Measurements from ENCODE around the gene OVOL2. TPM values are rescaled to one million over a fixed set of nuclear protein-coding genes. Genes with fewer than 3 reads are reported as not detected.

The OVOL2 gene
- total and polyA plus RNA-seq, 10 of the 15 experiments (the other 5 are each of a cell fraction or from before 2014, with no cell fraction given), result not detected

DNA sequence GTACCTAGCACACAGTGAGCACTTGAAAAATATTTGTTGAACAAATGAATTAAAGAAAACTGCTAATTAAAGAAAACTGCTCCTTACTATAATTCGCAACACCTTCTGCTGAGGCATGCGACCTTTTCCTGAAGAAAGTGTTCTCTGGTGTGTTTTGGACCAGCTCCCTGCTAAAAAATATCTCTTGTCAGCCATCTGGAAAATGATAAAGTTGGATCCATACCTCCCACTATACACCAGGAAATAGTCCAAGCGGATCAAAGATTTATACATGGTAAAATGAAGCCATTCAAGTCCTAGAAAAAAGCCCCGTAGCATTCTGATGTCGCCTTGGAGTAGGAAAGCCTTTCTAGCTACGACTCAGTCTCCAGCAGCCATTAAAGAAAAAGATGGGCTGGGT is 43.3 kb downstream of the OVOL2 start:
- ChIA-PET CTCF (no interaction called here), POLR2A (no interaction called here), RAD21 (ENCODE audit: unreplicated experiment) (interaction anchor here (0.7 kb wide), 1 partner anchor 283 kb away, joined by 3 read pairs; no protein-coding TSS in a partner anchor), SMC1A (ENCODE audit: uncharacterized antibody, unreplicated experiment) (no interaction called here)
- Histone ChIP-seq H3K9ac (ENCODE audit: control insufficient read depth, insufficient read depth, low read length) (no peak overlapping the region), H3K9me3 (replicated peaks; ENCODE audit: control insufficient read depth, insufficient read depth, low read length) (no peaks in the 10 kb centered on the region), H3K27ac (ENCODE audit: control insufficient read depth, insufficient read depth) (no peak overlapping the region), H3K4me3 (no peak overlapping the region), H3K4me1 (ENCODE audit: control insufficient read depth, insufficient read depth, low read length) (no peaks in the 10 kb centered on the region), H4K20me1 (ENCODE audit: control insufficient read depth, insufficient read depth) (no peaks in the 10 kb centered on the region), H3K27me3 (replicated peaks in 1 of 2; ENCODE audit: control insufficient read depth in 2 of 2, insufficient read depth in 2 of 2, low read length in 1 of 2) (no peaks in the 10 kb centered on the region), H2AFZ (ENCODE audit: control insufficient read depth, low read depth, low read length) (no peak overlapping the region), H3K4me2 (ENCODE audit: control insufficient read depth, insufficient read depth) (no peak overlapping the region), H3K79me2 (ENCODE audit: control insufficient read depth, insufficient read depth, low read length) (no peaks in the 10 kb centered on the region), H3K36me3 (ENCODE audit: control insufficient read depth in 2 of 2, insufficient read depth in 2 of 2, low read length in 1 of 2) (no peaks in the 10 kb centered on the region)
- intact Hi-C loops (cut with micrococcal nuclease; ENCODE audit: unreplicated experiment) (no loop called here), in situ Hi-C loops (cut with MboI) (no loop called here)
- no peak for DNase-seq (ENCODE audit: low read depth, low spot score)
- no peak for ATAC-seq
- WGBS (ENCODE audit: insufficient coverage, insufficient replicate concordance, low lambda C conversion rate, missing lambda C conversion rate), result 74% methylated on average over 6 of the region's 6 CpGs
- BruUV-seq (replicated peaks), result no TSS peak
- FAIRE-seq, result no peak
- TF ChIP-seq CREB1 (IDR thresholded peaks at IDR 0.05; ENCODE audit: low read depth) (no peak), RUNX3 (IDR thresholded peaks at IDR 0.05; ENCODE audit: low read length) (no peak)

DNA sequence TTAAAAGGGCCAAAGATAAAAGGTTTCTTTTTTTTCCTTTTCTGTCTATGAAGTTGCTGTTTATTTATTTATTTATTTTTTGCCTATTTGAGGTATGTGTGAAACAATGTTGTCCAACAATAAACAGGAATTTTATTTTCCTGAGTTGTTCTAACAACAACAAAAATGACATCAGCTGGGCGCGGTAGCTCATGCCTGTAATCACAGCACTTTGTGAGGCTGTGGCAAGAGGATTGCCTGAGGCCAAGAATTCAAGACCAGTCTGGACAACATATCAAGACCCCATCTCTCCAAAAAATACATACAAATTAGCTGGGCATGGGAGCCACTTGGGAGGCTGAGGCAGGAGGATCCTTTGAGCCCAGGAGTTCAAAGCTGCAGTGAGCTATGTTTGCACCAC is 44.8 kb downstream of the OVOL2 start:
- Histone ChIP-seq H4K20me1 (ENCODE audit: control insufficient read depth, insufficient read depth) (no peaks in the 10 kb centered on the region), H3K9me3 (replicated peaks; ENCODE audit: control insufficient read depth, insufficient read depth, low read length) (no peaks in the 10 kb centered on the region), H2AFZ (ENCODE audit: control insufficient read depth, low read depth, low read length) (no peak overlapping the region), H3K4me1 (ENCODE audit: control insufficient read depth, insufficient read depth, low read length) (no peaks in the 10 kb centered on the region), H3K4me2 (ENCODE audit: control insufficient read depth, insufficient read depth) (no peak overlapping the region), H3K27me3 (replicated peaks in 1 of 2; ENCODE audit: control insufficient read depth in 2 of 2, insufficient read depth in 2 of 2, low read length in 1 of 2) (no peaks in the 10 kb centered on the region), H3K4me3 (no peak overlapping the region), H3K36me3 (ENCODE audit: control insufficient read depth in 2 of 2, insufficient read depth in 2 of 2, low read length in 1 of 2) (no peaks in the 10 kb centered on the region), H3K27ac (ENCODE audit: control insufficient read depth, insufficient read depth) (no peak overlapping the region), H3K79me2 (ENCODE audit: control insufficient read depth, insufficient read depth, low read length) (no peaks in the 10 kb centered on the region), H3K9ac (ENCODE audit: control insufficient read depth, insufficient read depth, low read length) (no peak overlapping the region)
- ChIA-PET SMC1A (ENCODE audit: uncharacterized antibody, unreplicated experiment) (interaction anchor here (0.7 to 0.9 kb wide), 2 partner anchors 9 to 145 kb away, joined by 3 read pairs; no protein-coding TSS in a partner anchor), CTCF (interaction anchor here (0.8 to 0.9 kb wide), 2 partner anchors 10 to 22 kb away, joined by 3 to 5 read pairs; no protein-coding TSS in a partner anchor), POLR2A (interaction anchor here (0.6 kb wide), 1 partner anchor 106 kb away, joined by 7 read pairs; no protein-coding TSS in a partner anchor), RAD21 (ENCODE audit: unreplicated experiment) (interaction anchor here (1.0 kb wide), 1 partner anchor 74 kb away, joined by 3 read pairs; no protein-coding TSS in a partner anchor)
- DNase-seq (ENCODE audit: low read depth, low spot score) (no peak), ATAC-seq (no peak), FAIRE-seq (no peak)
- TF ChIP-seq BACH1 (IDR thresholded peaks at IDR 0.05; ENCODE audit: borderline replicate concordance), result no peak
- no peak for TF ChIP-seq NR2C1 (IDR thresholded peaks at IDR 0.05)
- TF ChIP-seq, protein P1, sequence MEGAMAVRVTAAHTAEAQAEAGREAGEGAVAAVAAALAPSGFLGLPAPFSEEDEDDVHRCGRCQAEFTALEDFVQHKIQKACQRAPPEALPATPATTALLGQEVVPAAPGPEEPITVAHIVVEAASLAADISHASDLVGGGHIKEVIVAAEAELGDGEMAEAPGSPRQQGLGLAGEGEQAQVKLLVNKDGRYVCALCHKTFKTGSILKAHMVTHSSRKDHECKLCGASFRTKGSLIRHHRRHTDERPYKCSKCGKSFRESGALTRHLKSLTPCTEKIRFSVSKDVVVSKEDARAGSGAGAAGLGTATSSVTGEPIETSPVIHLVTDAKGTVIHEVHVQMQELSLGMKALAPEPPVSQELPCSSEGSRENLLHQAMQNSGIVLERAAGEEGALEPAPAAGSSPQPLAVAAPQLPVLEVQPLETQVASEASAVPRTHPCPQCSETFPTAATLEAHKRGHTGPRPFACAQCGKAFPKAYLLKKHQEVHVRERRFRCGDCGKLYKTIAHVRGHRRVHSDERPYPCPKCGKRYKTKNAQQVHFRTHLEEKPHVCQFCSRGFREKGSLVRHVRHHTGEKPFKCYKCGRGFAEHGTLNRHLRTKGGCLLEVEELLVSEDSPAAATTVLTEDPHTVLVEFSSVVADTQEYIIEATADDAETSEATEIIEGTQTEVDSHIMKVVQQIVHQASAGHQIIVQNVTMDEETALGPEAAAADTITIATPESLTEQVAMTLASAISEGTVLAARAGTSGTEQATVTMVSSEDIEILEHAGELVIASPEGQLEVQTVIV (IDR thresholded peaks at IDR 0.05; ENCODE audit: borderline replicate concordance, partially characterized antibody), result no peak
- 98% methylated on average over 2 of the region's 2 CpGs for WGBS (ENCODE audit: insufficient coverage, insufficient replicate concordance, low lambda C conversion rate, missing lambda C conversion rate)
- in situ Hi-C loops (cut with MboI), result no loop called here
- intact Hi-C loops (cut with micrococcal nuclease; ENCODE audit: unreplicated experiment), result no loop called here
- BruUV-seq (replicated peaks), result no TSS peak
